Ishikawa (cell line): Measurements from ENCODE around the gene SYTL3.

Experiments used
- CEBPB ChIP-seq: IDR thresholded peaks from 2 replicates; pipeline ENCODE4 v1.6.1; 2012
- CREB1 ChIP-seq: IDR thresholded peaks from 2 replicates; pipeline ENCODE4 v1.6.1; 2012; ENCODE audit warnings: low read depth
- EGR1 ChIP-seq: IDR thresholded peaks from 2 replicates; pipeline ENCODE4 v1.6.1; 2012
- EP300 ChIP-seq: IDR thresholded peaks from 2 replicates; pipeline ENCODE4 v1.6.1; 2012; ENCODE audit warnings: borderline replicate concordance
- FOXM1 ChIP-seq: IDR thresholded peaks from 2 replicates; pipeline ENCODE4 v1.6.1; 2012; ENCODE audit warnings: low read depth, borderline replicate concordance
- NFIC ChIP-seq: IDR thresholded peaks from 2 replicates; pipeline ENCODE4 v1.6.1; 2012
- RAD21 ChIP-seq: IDR thresholded peaks from 2 replicates; pipeline ENCODE4 v1.6.1; 2012; ENCODE audit warnings: low read depth
- TAF1 ChIP-seq: IDR thresholded peaks from 2 replicates; pipeline ENCODE4 v1.6.1; 2012; ENCODE audit warnings: low read depth, mild to moderate bottlenecking
- TCF12 ChIP-seq: IDR thresholded peaks from 2 replicates; pipeline ENCODE4 v1.6.1; 2012; ENCODE audit warnings: low read depth
- TEAD4 ChIP-seq: IDR thresholded peaks from 2 replicates; pipeline ENCODE4 v1.6.1; 2012
- YY1 ChIP-seq: IDR thresholded peaks from 2 replicates; pipeline ENCODE4 v1.6.1; 2012; ENCODE audit warnings: low read depth
- ZBTB7A ChIP-seq: IDR thresholded peaks from 2 replicates; pipeline ENCODE4 v1.6.1; 2012; ENCODE audit warnings: low read depth
- TF ChIP-seq, protein P1 (sequence below): IDR thresholded peaks from 2 replicates; pipeline ENCODE4 v1.6.1; 2012; ENCODE audit warnings: low read depth, mild to moderate bottlenecking
- TF ChIP-seq, protein P2 (sequence below): IDR thresholded peaks from 2 replicates; pipeline ENCODE4 v1.6.1; 2012
- TF ChIP-seq, protein P3 (sequence below): IDR thresholded peaks from 2 replicates; pipeline ENCODE4 v1.6.1; 2012

The SYTL3 gene

DNA sequence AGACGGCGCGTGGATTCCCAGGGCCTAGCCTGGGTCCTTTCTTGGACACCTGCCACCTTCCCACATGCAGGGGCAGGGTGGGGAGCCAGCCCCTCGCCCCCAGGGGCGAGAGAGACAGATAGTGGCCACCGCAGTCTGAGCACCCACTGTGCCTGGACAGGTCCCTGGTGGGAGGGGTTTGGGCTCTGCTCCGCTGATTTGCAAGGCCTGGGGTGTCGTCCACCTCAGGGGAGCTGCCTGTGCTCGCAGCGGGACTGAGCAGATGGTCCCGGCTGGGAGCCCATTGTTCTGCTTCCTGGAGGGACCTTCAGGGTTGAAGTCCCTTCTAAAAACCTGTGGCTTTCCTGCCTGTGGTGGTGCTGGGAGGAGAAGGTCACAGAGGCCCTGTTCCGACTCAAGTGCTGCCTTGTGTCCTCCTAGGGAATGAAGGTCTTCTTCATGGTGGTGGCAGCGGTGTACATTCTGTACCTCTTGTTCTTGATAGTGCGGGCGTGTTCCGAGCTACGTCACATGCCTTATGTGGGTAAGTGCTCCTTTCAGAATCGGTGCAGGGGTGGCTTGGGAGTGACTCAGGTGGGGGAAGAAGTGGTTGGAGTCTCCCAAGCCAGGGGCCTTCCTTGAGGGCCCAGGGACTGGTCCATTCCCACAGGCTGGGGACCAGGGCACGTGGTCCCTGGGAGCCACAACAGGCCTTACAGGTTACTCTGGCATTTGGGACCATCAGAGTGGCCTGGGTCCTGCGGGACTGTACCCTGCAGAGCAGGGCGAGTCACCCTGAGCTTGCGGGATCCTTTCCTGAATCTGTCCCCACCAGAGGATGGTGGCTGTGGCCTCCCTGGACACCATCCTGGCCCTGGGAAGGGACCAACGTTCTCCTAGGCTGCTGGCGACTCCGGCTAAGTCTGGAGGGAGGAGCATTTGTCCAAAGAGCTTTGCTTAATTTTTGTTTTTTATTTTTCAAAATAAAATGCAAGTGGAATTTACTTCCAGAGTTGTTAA, 24.9 kb upstream of the SYTL3 start:
- TF ChIP-seq YY1, result no peak
- 0 out of 2 replicates have a peak, but pooled peaks have one; percentile 20 for TF ChIP-seq EP300
- peak; percentile 85 for TF ChIP-seq TCF12
- no peak for TF ChIP-seq CREB1
- TF ChIP-seq NFIC, result peak; percentile 30

DNA sequence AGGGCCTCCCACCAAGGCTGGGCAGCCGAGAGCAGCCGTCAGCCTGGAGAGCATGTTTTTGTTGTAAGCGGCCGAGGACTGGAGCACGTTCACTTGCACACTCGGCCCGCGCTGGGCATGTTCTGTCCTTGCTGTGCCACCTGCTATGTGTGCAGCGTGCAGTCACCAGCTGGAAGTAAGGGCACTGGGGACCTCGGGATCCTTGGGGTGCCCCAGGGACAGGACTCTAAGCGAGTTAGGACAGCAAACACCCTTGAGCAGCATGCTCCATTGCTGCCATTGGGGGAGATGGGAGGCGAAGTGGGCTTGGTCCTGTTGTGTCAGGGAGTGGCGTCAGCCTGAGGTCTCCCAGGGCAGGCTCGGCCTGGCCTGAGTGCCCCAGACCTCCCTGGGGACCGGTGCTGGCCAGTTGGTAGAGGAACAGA, 24.0 kb upstream of the SYTL3 start:
- TF ChIP-seq EP300 (no peak), ZBTB7A (no peak), NFIC (no peak)

DNA sequence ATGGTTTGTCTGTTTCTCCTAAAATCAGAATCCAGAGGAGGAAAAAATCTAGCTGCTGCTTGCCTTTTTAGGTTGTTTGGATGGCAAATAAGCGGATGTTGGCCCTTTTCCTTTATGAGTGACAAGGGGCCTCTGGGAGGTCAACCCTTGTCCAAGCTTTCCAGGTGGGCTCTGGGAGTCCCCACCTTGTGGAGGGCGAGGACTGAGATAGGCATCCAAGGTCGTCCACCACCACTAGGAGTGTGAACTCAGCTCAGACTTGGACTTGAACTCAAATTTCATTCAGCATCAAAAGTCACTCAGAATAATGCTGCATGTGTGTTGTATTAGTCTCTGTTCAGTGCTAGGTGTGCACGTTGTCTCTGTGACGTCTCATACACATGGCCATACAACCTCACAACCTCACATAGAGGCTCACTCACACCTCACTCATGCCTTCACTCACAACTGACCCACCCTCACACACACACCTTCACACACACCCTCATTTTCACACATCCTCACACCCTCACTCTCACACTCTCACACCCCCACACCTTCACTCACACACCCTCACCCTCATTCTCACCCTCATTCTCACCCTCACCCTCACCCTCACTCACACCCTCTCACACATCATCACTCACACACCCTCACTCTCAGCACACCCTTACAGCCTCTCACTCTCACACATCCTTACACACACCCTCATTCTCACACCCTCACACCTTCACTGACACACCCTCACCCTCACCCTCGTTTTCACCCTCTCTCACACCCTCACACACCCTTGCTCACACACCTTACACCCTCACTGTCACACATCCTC, 23.3 kb upstream of the SYTL3 start:
- TF ChIP-seq, protein P1, sequence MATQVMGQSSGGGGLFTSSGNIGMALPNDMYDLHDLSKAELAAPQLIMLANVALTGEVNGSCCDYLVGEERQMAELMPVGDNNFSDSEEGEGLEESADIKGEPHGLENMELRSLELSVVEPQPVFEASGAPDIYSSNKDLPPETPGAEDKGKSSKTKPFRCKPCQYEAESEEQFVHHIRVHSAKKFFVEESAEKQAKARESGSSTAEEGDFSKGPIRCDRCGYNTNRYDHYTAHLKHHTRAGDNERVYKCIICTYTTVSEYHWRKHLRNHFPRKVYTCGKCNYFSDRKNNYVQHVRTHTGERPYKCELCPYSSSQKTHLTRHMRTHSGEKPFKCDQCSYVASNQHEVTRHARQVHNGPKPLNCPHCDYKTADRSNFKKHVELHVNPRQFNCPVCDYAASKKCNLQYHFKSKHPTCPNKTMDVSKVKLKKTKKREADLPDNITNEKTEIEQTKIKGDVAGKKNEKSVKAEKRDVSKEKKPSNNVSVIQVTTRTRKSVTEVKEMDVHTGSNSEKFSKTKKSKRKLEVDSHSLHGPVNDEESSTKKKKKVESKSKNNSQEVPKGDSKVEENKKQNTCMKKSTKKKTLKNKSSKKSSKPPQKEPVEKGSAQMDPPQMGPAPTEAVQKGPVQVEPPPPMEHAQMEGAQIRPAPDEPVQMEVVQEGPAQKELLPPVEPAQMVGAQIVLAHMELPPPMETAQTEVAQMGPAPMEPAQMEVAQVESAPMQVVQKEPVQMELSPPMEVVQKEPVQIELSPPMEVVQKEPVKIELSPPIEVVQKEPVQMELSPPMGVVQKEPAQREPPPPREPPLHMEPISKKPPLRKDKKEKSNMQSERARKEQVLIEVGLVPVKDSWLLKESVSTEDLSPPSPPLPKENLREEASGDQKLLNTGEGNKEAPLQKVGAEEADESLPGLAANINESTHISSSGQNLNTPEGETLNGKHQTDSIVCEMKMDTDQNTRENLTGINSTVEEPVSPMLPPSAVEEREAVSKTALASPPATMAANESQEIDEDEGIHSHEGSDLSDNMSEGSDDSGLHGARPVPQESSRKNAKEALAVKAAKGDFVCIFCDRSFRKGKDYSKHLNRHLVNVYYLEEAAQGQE, result no peak
- TF ChIP-seq CREB1, result no peak
- TF ChIP-seq EP300, result no peak
- no peak for TF ChIP-seq YY1
- TF ChIP-seq CEBPB, result no peak
- no peak for TF ChIP-seq FOXM1
- no peak for TF ChIP-seq TAF1
- no peak for TF ChIP-seq EGR1
- no peak for TF ChIP-seq TEAD4
- TF ChIP-seq RAD21, result no peak
- TF ChIP-seq, protein P2, sequence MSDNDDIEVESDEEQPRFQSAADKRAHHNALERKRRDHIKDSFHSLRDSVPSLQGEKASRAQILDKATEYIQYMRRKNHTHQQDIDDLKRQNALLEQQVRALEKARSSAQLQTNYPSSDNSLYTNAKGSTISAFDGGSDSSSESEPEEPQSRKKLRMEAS, result no peak
- TF ChIP-seq, protein P3, sequence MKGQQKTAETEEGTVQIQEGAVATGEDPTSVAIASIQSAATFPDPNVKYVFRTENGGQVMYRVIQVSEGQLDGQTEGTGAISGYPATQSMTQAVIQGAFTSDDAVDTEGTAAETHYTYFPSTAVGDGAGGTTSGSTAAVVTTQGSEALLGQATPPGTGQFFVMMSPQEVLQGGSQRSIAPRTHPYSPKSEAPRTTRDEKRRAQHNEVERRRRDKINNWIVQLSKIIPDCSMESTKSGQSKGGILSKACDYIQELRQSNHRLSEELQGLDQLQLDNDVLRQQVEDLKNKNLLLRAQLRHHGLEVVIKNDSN, result no peak
- no peak for TF ChIP-seq ZBTB7A
- TF ChIP-seq NFIC, result no peak
- no peak for TF ChIP-seq TCF12

DNA sequence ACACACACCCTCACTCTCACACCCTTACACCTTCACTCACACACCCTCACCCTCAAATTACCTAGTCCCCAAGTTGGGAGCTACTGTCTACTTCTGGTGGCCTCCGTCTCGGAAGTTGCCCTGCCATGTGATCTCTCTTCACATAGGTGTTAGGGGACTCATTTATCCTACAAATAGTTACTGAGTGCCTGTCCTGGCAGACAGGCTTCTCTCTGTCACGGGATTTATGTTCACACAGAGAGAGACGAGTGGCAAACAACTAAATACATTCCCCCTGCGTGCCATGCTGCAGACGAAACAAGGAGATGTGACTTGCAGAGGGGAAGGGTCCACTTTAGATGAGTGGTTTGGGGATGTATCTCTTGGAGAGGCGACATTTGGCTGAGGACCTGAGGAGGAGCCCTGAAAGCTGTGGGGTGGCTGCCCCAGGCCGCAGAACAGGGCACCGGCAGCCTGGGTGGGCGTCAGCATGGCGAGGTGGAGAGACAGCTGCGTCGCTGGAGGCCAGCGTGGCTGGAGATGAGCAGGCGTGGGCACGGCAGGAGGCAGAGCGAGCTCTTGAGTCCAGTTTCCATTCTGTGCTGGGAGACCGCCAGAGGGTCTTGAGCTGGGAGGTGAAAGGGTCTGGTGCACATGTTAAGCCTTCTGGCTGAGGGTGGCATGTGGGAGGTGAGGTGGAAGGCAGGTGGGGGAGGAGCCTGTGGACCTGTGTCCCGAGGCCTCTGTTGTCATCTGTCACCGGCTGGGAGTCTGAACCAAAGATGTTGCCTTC, 22.5 kb upstream of the SYTL3 start:
- TF ChIP-seq RAD21, result no peak
- TF ChIP-seq TCF12, result no peak
- TF ChIP-seq, protein P3, result no peak
- TF ChIP-seq NFIC, result no peak
- TF ChIP-seq EP300, result no peak

DNA sequence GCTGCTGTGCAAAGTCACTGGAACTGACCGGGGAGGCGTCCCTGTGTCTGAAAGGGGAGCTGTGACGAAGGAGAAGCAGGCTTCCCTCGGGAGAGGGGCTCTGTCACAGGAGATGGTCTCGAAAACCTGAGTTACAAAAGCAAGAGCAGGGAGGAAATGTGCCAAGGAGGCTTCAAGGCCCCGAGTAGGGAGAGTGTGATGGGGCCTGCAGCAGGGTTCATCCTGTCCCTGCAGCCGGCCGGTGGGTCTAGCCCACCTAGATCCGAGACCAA, 22.0 kb upstream of the SYTL3 start:
- TF ChIP-seq TCF12 (no peak), YY1 (no peak), CEBPB (no peak), FOXM1 (no peak), TEAD4 (no peak), RAD21 (no peak), EGR1 (no peak), EP300 (no peak), CREB1 (no peak), ZBTB7A (no peak), NFIC (no peak), TAF1 (no peak)
- TF ChIP-seq, protein P2, result no peak
- TF ChIP-seq, protein P3, result no peak
- TF ChIP-seq, protein P1, result no peak
